ENCODE measurements around the gene ALDH4A1. TPM values are rescaled to one million over a fixed set of nuclear protein-coding genes. Genes with fewer than 3 reads are reported as not detected.

ALDH4A1 gene
- total and polyA plus RNA-seq, 12 donors: 11.3 to 46.9 (median 19.8) TPM

DNA sequence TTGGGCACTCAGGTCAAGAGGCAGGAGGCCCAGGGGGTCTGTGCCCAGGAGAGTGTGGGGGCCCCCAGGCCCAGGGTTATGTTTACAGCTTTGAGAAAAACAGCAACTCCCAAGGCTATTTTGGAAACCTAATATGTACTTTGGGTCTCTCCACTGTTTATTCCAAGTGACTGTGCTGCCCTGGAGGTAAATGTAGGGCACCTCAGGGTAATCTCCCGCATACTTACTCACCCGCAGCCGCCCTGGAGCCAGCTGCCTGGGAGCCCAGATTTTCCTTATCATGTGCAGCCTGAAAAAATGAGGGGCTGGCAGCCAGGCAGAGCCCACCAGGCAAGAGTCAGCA is 34.1 kb upstream of the ALDH4A1 start:
- peaks cover 6 to 54% of the 10 kb centered on the region in 2 donors for H3K4me1 ChIP-seq (replicated peaks in 1 of 2)
- H3K27ac ChIP-seq: no peak overlapping the region
- intact Hi-C loops (cut with DNase I): no loop called here
- TF ChIP-seq, protein P1, sequence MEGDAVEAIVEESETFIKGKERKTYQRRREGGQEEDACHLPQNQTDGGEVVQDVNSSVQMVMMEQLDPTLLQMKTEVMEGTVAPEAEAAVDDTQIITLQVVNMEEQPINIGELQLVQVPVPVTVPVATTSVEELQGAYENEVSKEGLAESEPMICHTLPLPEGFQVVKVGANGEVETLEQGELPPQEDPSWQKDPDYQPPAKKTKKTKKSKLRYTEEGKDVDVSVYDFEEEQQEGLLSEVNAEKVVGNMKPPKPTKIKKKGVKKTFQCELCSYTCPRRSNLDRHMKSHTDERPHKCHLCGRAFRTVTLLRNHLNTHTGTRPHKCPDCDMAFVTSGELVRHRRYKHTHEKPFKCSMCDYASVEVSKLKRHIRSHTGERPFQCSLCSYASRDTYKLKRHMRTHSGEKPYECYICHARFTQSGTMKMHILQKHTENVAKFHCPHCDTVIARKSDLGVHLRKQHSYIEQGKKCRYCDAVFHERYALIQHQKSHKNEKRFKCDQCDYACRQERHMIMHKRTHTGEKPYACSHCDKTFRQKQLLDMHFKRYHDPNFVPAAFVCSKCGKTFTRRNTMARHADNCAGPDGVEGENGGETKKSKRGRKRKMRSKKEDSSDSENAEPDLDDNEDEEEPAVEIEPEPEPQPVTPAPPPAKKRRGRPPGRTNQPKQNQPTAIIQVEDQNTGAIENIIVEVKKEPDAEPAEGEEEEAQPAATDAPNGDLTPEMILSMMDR (IDR thresholded peaks at IDR 0.05): no peak
- no peak for TF ChIP-seq POLR2A (IDR thresholded peaks at IDR 0.05)
- H3K27me3 ChIP-seq: no peaks in the 10 kb centered on the region
- no peak for DNase-seq
- 39 to 71% (median 62%) methylated on average over 3 of the region's 3 CpGs for WGBS, 4 donors
- H3K4me3 ChIP-seq: no peak overlapping the region
- no peaks in the 10 kb centered on the region for H3K9me3 ChIP-seq (replicated peaks in 1 of 3)
- no peaks in the 10 kb centered on the region for H3K36me3 ChIP-seq (replicated peaks in 1 of 2)

- peaks cover 0 to 36% of the 10 kb centered on the region in 2 donors for H3K4me1 ChIP-seq (replicated peaks in 1 of 2)
- no peaks in the 10 kb centered on the region for H3K27me3 ChIP-seq
- H3K36me3 ChIP-seq (replicated peaks in 1 of 2): no peaks in the 10 kb centered on the region
- H3K9me3 ChIP-seq (replicated peaks in 1 of 3): no peaks in the 10 kb centered on the region
- no peak overlapping the region for H3K4me3 ChIP-seq
- WGBS, 4 donors: 79 to 92% (median 86%) methylated on average over 14 of the region's 14 CpGs
- DNase-seq: no peak
- H3K27ac ChIP-seq: no peak overlapping the region
- intact Hi-C loops (cut with DNase I): no loop called here
- TF ChIP-seq, protein P1 (IDR thresholded peaks at IDR 0.05): no peak
- no peak for TF ChIP-seq POLR2A (IDR thresholded peaks at IDR 0.05)
Observed at GRCh38 chr1:18934205-18935000, 32.0 kb upstream of the ALDH4A1 start.

- Histone ChIP-seq H3K9me3 (replicated peaks in 1 of 3) (no peaks in the 10 kb centered on the region), H3K36me3 (replicated peaks in 1 of 2) (no peaks in the 10 kb centered on the region), H3K27me3 (no peaks in the 10 kb centered on the region), H3K4me1 (replicated peaks in 1 of 2) (peaks cover 0 to 22% of the 10 kb centered on the region in 2 donors), H3K27ac (peak overlapping the region in 2 of 5 donors; percentile 22 to 38), H3K4me3 (no peak overlapping the region)
- no peak for DNase-seq
- TF ChIP-seq, protein P1 (IDR thresholded peaks at IDR 0.05): no peak
- no peak for TF ChIP-seq POLR2A (IDR thresholded peaks at IDR 0.05)
- WGBS, 4 donors: 53 to 80% (median 72%) methylated on average over 5 to 7 of the region's 7 CpGs
- intact Hi-C loops (cut with DNase I): no loop called here
Observed at GRCh38 chr1:18932879-18933278, 30.5 kb upstream of the ALDH4A1 start.

- Histone ChIP-seq H3K4me3 (no peak overlapping the region), H3K27ac (peak overlapping the region in 2 of 5 donors; percentile 22 to 38), H3K27me3 (no peaks in the 10 kb centered on the region), H3K9me3 (replicated peaks in 1 of 3) (no peaks in the 10 kb centered on the region), H3K4me1 (replicated peaks in 1 of 2) (peaks cover under 1 to 26% of the 10 kb centered on the region in 2 donors), H3K36me3 (replicated peaks in 1 of 2) (no peaks in the 10 kb centered on the region)
- no peak for TF ChIP-seq POLR2A (IDR thresholded peaks at IDR 0.05)
- TF ChIP-seq, protein P1 (IDR thresholded peaks at IDR 0.05): no peak
- peak in 3 of 7 donors; percentile 31 to 54 (median 44) for DNase-seq
- intact Hi-C loops (cut with DNase I): no loop called here
- 46 to 82% (median 49%) methylated on average over 5 of the region's 5 CpGs for WGBS, 4 donors
Observed at GRCh38 chr1:18932387-18932786, 30.0 kb upstream of the ALDH4A1 start.

All from adrenal gland (tissue), 12 donors.